ENCODE data around the gene CENPB. TPM values are rescaled to one million over a fixed set of nuclear protein-coding genes. Genes with fewer than 3 reads are reported as not detected.

The CENPB gene
- total RNA-seq, 1 donor from 2014 or later, result 87.4 TPM

DNA sequence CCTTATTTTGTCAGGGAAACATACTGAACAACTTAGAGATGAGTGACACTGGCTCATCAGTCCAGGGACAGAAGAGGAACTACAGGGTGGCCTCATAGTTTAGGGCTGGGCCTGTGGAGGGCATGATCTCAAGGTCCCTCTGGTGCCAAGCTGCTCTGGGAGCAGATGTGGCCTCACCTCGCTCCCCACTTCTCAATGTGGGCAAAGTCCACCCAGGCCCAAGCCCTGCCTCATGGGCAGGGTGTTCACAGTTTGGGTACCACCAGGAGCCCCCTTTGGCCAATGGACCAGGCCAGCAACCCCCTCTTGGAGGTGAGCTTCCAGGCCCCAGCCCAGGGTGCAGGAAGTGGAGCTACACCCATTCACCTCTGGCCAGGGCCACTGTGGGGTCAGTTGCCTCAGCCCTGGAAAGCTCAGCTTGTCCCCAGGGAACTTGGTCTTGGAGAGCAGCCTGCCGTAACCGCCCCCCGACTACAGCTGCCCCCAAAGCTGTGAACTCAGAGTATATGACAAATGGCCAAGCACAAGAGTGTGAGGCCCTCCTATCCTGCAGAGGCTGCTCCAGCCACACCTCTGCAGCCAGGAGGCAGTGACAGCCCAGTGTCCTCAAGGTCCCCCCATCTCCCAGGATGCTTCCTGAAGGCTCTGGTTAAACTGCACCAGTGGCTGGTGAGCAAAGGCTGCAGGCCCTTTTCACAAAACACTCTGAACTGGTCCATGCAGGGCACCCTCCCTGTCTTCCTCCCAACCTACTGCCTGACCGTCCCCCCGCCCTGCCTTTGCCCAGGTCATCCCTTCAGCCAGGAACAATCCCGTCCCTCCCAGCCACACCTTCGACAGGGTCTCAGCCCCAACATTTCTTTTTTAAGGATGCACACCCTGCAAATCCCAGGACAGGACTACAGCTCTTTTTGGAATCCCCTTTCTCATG, 22.6 kb downstream of the CENPB start:
- TF ChIP-seq, protein P1, sequence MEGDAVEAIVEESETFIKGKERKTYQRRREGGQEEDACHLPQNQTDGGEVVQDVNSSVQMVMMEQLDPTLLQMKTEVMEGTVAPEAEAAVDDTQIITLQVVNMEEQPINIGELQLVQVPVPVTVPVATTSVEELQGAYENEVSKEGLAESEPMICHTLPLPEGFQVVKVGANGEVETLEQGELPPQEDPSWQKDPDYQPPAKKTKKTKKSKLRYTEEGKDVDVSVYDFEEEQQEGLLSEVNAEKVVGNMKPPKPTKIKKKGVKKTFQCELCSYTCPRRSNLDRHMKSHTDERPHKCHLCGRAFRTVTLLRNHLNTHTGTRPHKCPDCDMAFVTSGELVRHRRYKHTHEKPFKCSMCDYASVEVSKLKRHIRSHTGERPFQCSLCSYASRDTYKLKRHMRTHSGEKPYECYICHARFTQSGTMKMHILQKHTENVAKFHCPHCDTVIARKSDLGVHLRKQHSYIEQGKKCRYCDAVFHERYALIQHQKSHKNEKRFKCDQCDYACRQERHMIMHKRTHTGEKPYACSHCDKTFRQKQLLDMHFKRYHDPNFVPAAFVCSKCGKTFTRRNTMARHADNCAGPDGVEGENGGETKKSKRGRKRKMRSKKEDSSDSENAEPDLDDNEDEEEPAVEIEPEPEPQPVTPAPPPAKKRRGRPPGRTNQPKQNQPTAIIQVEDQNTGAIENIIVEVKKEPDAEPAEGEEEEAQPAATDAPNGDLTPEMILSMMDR (IDR thresholded peaks at IDR 0.05; ENCODE audit: insufficient read depth, low read length, severe bottlenecking), result no peak
- Histone ChIP-seq H3K27me3 (ENCODE audit: control insufficient read depth, insufficient read depth, low read length) (no peaks in the 10 kb centered on the region), H3K36me3 (ENCODE audit: control insufficient read depth, insufficient read depth, low read length) (no peaks in the 10 kb centered on the region), H3K4me3 (ENCODE audit: low read depth, low read length) (no peak overlapping the region)
- DNase-seq (ENCODE audit: low read depth), result no peak
- no peak for FAIRE-seq

DNA sequence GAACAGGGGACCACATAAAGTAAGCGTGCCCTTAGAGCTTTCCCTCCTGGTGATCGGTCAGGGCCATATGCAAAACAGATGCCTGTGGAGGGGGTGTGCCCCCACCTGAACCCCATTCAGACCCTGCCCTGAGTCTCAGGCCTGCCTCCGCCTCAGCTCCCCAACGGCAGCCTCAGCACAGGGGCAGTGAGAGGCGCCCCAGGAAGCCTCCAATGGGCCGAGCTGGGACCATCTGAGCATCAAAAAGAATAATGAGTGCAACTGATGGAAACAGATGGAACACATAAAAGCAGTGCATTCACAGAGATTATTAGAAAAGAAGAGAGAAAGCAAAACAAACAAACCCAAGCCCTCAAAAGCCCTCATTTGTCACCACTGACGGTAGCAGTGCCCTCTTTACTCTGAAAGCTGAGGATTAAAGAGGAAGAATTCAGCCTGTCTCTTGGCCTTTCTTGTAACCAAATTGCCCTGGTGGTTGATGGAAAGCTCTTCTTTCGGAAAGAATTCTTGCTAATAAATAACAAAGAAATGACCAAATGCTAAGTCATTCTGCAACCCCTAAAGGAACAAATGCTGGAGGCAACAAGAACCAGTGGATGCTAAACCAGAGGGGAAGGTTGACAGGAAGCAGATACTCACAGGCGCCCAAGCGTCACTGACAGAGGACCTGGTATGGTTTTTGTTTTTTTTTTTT, 25.7 kb downstream of the CENPB start:
- no peak for DNase-seq (ENCODE audit: low read depth)
- Histone ChIP-seq H3K27me3 (ENCODE audit: control insufficient read depth, insufficient read depth, low read length) (no peaks in the 10 kb centered on the region), H3K36me3 (ENCODE audit: control insufficient read depth, insufficient read depth, low read length) (peaks cover 3% of the 10 kb centered on the region), H3K4me3 (ENCODE audit: low read depth, low read length) (no peak overlapping the region)
- TF ChIP-seq, protein P1 (IDR thresholded peaks at IDR 0.05; ENCODE audit: insufficient read depth, low read length, severe bottlenecking), result no peak
- no peak for FAIRE-seq

DNA sequence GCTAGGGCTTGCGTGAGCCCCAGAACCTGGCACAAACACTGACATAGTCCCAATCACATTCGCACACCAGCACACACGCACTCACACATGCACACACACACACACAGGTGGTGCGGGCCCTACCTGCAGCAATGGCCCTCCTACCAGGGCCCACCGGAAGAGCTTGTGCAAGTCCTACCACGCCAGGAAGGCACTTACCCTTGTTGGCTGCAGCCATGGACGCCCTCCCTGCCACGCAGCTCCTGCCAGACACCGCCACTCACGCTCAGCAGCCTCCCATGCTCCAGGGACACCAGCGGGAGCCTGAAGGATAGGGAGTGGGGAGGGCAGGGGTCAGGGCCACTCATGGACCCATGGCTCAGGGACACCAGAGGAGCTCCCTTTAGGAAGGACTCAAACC, 26.7 kb downstream of the CENPB start:
- H3K36me3 ChIP-seq (ENCODE audit: control insufficient read depth, insufficient read depth, low read length), result peaks cover 3% of the 10 kb centered on the region
- H3K4me3 ChIP-seq (ENCODE audit: low read depth, low read length), result no peak overlapping the region
- no peak for FAIRE-seq
- H3K27me3 ChIP-seq (ENCODE audit: control insufficient read depth, insufficient read depth, low read length), result no peaks in the 10 kb centered on the region
- no peak for DNase-seq (ENCODE audit: low read depth)
- TF ChIP-seq, protein P1 (IDR thresholded peaks at IDR 0.05; ENCODE audit: insufficient read depth, low read length, severe bottlenecking), result no peak

DNA sequence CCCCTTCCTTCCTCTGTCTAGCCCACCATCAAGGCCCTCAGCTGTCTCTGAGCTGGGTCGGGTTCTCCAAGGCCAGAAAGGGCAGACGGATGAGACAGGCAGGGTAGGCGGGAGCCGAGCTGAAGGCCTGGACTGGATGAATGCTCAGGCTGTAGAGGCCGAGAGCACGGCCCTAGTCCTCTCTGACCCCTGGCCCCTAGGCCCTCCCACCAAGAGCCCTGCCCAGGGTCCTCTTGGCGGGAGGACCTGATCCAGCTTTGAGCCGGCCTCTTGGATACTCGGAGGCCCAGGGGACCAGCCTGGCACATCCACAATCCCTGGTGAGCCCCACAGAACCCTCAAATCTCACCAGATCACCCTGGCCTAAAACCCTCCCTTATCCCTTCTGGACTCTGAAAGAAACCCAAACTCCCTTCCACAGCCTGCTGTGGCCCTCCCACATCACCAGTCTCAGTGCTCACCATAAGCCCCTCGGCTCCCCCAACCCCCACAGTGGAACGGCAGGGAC, 27.2 kb downstream of the CENPB start:
- H3K4me3 ChIP-seq (ENCODE audit: low read depth, low read length), result no peak overlapping the region
- FAIRE-seq (no peak), DNase-seq (ENCODE audit: low read depth) (no peak)
- H3K27me3 ChIP-seq (ENCODE audit: control insufficient read depth, insufficient read depth, low read length), result no peaks in the 10 kb centered on the region
- TF ChIP-seq, protein P1 (IDR thresholded peaks at IDR 0.05; ENCODE audit: insufficient read depth, low read length, severe bottlenecking), result no peak
- H3K36me3 ChIP-seq (ENCODE audit: control insufficient read depth, insufficient read depth, low read length), result peaks cover 3% of the 10 kb centered on the region

DNA sequence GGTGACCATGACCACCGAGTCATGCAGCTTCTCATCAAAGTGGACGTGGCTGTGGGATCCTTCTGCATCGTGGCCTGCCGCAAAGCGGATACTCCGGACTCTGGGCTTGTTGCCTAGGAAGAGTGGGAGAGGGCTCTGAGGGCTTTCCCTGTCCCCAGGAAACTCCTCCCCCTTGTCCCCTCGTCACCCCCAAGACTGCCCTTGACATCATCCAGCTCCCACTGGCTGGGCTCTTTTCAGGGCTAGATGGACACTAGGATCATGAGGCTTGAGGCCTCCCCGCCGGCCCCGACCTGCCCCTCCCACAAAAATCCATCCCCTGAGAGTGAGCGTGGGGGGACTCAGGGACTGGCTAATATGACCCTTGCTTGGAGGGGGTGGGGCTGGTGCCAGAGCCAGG, 28.0 kb downstream of the CENPB start:
- peaks cover 3% of the 10 kb centered on the region for H3K36me3 ChIP-seq (ENCODE audit: control insufficient read depth, insufficient read depth, low read length)
- TF ChIP-seq, protein P1 (IDR thresholded peaks at IDR 0.05; ENCODE audit: insufficient read depth, low read length, severe bottlenecking), result no peak
- no peak for FAIRE-seq

More for the DNA sequence above, 28.0 kb downstream of the CENPB start:
- Histone ChIP-seq H3K4me3 (ENCODE audit: low read depth, low read length) (no peak overlapping the region), H3K27me3 (ENCODE audit: control insufficient read depth, insufficient read depth, low read length) (no peaks in the 10 kb centered on the region)
- DNase-seq (ENCODE audit: low read depth), result no peak

Measured in bronchial epithelial cell (primary cell).